Gastroesophageal sphincter (tissue), 3 donors: Measurements from ENCODE around the gene NGLY1.

Experiments
- POLR2A ChIP-seq, 2 donors: fragments of 450-650 bp; IDR thresholded peaks; one replicate each; pipeline ENCODE4 v1.6.1; 2017; ENCODE audit warnings: antibody characterized with exemption in 2 of 2, mild to moderate bottlenecking in 2 of 2, moderate library complexity in 1 of 2
- TF ChIP-seq, protein P1 (sequence below), 4 experiments: fragments of 200-600 bp in 2 of 4; fragments of 450-650 bp in 2 of 4; sonication (generic) in 1 of 4; IDR thresholded peaks; one replicate each; pipeline ENCODE4 v1.5.1; 2017 to 2019; ENCODE audit warnings: antibody characterized with exemption in 4 of 4, mild to moderate bottlenecking in 2 of 4, moderate library complexity in 2 of 4

DNA sequence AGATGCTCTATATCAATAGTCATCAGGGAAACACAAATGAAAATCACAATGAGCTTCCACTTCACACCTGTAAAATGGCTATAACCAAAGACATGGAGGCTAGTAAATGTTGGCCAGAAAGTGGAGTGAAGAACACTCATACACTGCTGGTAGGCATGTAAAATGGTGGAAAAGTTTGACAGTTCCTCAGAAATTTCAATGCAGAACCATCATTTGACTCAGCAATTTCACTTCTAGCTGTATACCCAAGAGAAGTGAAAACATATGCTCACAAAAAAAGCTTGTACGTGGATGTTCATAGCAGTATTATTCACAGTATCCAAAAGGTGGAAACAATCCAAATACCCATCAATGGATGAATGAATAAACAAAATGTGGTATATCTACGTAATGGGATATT, 99.4 kb downstream of the NGLY1 start:
- TF ChIP-seq, protein P1, sequence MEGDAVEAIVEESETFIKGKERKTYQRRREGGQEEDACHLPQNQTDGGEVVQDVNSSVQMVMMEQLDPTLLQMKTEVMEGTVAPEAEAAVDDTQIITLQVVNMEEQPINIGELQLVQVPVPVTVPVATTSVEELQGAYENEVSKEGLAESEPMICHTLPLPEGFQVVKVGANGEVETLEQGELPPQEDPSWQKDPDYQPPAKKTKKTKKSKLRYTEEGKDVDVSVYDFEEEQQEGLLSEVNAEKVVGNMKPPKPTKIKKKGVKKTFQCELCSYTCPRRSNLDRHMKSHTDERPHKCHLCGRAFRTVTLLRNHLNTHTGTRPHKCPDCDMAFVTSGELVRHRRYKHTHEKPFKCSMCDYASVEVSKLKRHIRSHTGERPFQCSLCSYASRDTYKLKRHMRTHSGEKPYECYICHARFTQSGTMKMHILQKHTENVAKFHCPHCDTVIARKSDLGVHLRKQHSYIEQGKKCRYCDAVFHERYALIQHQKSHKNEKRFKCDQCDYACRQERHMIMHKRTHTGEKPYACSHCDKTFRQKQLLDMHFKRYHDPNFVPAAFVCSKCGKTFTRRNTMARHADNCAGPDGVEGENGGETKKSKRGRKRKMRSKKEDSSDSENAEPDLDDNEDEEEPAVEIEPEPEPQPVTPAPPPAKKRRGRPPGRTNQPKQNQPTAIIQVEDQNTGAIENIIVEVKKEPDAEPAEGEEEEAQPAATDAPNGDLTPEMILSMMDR (IDR thresholded peaks at IDR 0.05) = no peak
- no peak for TF ChIP-seq POLR2A (IDR thresholded peaks at IDR 0.05)
